Stimulated activated CD8-positive, alpha-beta memory T cell treated with anti-CD3 and anti-CD28 coated beads, Interleukin-4, amount 100 ng/mL, for 4 hours (primary cell): ENCODE data around the gene NEUROD2.

Experiments
- DNase-seq, 2 donors: peaks; one replicate each; pipeline ENCODE4 v3.0.0-alpha.2; 2020; ENCODE audit warnings: low read depth in 2 of 2, low spot score in 1 of 2

NEUROD2 gene

GRCh38 chr17:39618956-39619785 is 11.5 kb upstream of the NEUROD2 start:
- DNase-seq = no peak

GRCh38 chr17:39618246-39618913 is 10.7 kb upstream of the NEUROD2 start:
- DNase-seq = no peak

- DNase-seq = no peak
These were observed 9.9 kb upstream of the NEUROD2 start for GRCh38 chr17:39617446-39618245.

GRCh38 chr17:39617100-39617445 is 9.4 kb upstream of the NEUROD2 start:
- no peak for DNase-seq

GRCh38 chr17:39615434-39615833 is 7.7 kb upstream of the NEUROD2 start:
- no peak for DNase-seq

GRCh38 chr17:39614545-39615157 is 6.9 kb upstream of the NEUROD2 start:
- no peak for DNase-seq

GRCh38 chr17:39612935-39613464 is 5.3 kb upstream of the NEUROD2 start:
- DNase-seq = no peak

- DNase-seq = no peak
These were observed 4.7 kb upstream of the NEUROD2 start for GRCh38 chr17:39612291-39612894.

- DNase-seq = no peak
These were observed 3.8 kb upstream of the NEUROD2 start for GRCh38 chr17:39611401-39612112.

GRCh38 chr17:39609416-39610025 is 1.8 kb upstream of the NEUROD2 start:
- no peak for DNase-seq

GRCh38 chr17:39608142-39608981 is 642 bp upstream of the NEUROD2 start:
- DNase-seq = no peak

GRCh38 chr17:39607057-39607850 is 466 bp downstream of the NEUROD2 start:
- DNase-seq = no peak

- no peak for DNase-seq
These were observed 1.2 kb downstream of the NEUROD2 start for GRCh38 chr17:39606434-39607056.

GRCh38 chr17:39605492-39606433 is 2.0 kb downstream of the NEUROD2 start:
- DNase-seq = no peak

GRCh38 chr17:39604911-39605491 is 2.7 kb downstream of the NEUROD2 start:
- DNase-seq = no peak
